K562 (cell line): ENCODE data around the gene RIMS3. TPM values are rescaled to one million over a fixed set of nuclear protein-coding genes. Genes with fewer than 3 reads are reported as not detected.
A peak's percentile ranks its signal among the peaks of the same experiment; 100 is the strongest.

Source experiments
- CTBP1 ChIP-seq: fragments of 450-650 bp; IDR thresholded peaks from 2 replicates; pipeline ENCODE4 v1.6.1; 2016; ENCODE audit warnings: borderline replicate concordance
- CXXC5 ChIP-seq: fragments of 250-450 bp; sonication (Bioruptor Pico); IDR thresholded peaks from 2 replicates; pipeline ENCODE4 v1.8.0; 2022; ENCODE audit warnings: inconsistent platforms, mild to moderate bottlenecking, moderate library complexity
- HMGN3 ChIP-seq: IDR thresholded peaks from 2 replicates; pipeline ENCODE4 v1.6.1; 2011; ENCODE audit warnings: borderline replicate concordance, low read depth, mild to moderate bottlenecking, mixed read lengths, low read length; ENCODE audit not compliant: insufficient read length; ENCODE audit errors: extremely low read depth
- MTF1 ChIP-seq: fragments of 250-450 bp; sonication (Bioruptor Pico); IDR thresholded peaks from 2 replicates; pipeline ENCODE4 v1.9.0; 2021; ENCODE audit warnings: moderate library complexity, mild to moderate bottlenecking, inconsistent platforms, borderline replicate concordance
- NCOA1 ChIP-seq: fragments of 450-650 bp; IDR thresholded peaks from 2 replicates; pipeline ENCODE4 v1.6.1; 2016; ENCODE audit warnings: low read depth
- NFIC ChIP-seq: fragments of 450-650 bp; IDR thresholded peaks from 2 replicates; pipeline ENCODE4 v1.6.1; 2017; ENCODE audit warnings: mild to moderate bottlenecking, inconsistent platforms
- RB1 ChIP-seq: fragments of 450-650 bp; IDR thresholded peaks from 2 replicates; pipeline ENCODE4 v1.6.1; 2017; ENCODE audit warnings: low read depth, mild to moderate bottlenecking
- RBFOX2 ChIP-seq: fragments of 200-400 bp; formaldehyde crosslinking; IDR thresholded peaks from 2 replicates; pipeline ENCODE4 v1.6.1; 2017; ENCODE audit warnings: low read depth, mild to moderate bottlenecking, low read length, moderate library complexity
- REST ChIP-seq, 2 experiments: fragments of 450-650 bp; formaldehyde crosslinking in 1 of 2; IDR thresholded peaks; 2 replicates each; pipeline versions ENCODE4 v1.4.0 to v1.6.1; 2014 to 2020; ENCODE audit warnings: mild to moderate bottlenecking in 2 of 2, borderline replicate concordance in 1 of 2, low read depth in 1 of 2
- SIN3B ChIP-seq: fragments of 450-650 bp; IDR thresholded peaks from 2 replicates; pipeline ENCODE4 v1.6.1; 2017; ENCODE audit warnings: low read depth, mild to moderate bottlenecking, moderate library complexity
- SMARCB1 ChIP-seq: IDR thresholded peaks from 2 replicates; pipeline ENCODE4 v1.6.1; 2011; ENCODE audit warnings: improper control_type of control experiment, low read depth; ENCODE audit not compliant: insufficient read length
- SP1 ChIP-seq: sonication (generic); formaldehyde crosslinking; IDR thresholded peaks from 2 replicates; pipeline ENCODE4 v1.8.1; 2022; ENCODE audit warnings: mild to moderate bottlenecking, missing genetic modification reagents
- polyA plus RNA-seq, 8 experiments: library from polyadenylated mRNA; depleted of rRNA in 4 of 8; stranded (reverse) in 5 of 8; unstranded in 3 of 8; fragments of >200 nt; fragmentation: Nextera tagmentation in 2 of 8; fragmentation: Illumina TruSeq in 1 of 8; extraction: Ambion mirVana in 2 of 8; extraction: Trizol in 1 of 8; gene quantifications; 2 replicates each; pipeline versions ENCODE4 v1.2.1 to v1.2.3, GENCODE V29; 2011 to 2014; ENCODE audit warnings: inconsistent platforms in 1 of 8, missing spikeins in 1 of 8
- total RNA-seq, 7 experiments: library from RNA; depleted of rRNA in 6 of 7; stranded (reverse); fragments of >200 nt in 6 of 7; fragmentation: Illumina TruSeq in 2 of 7; extraction: Trizol in 2 of 7; gene quantifications; 2 replicates each; pipeline versions ENCODE4 v1.2.1 to v1.2.3, GENCODE V29; 2011 to 2021; ENCODE audit warnings: low replicate concordance in 1 of 7
- TF ChIP-seq, protein P1 (sequence below): fragments of 450-650 bp; IDR thresholded peaks from 2 replicates; pipeline ENCODE4 v1.7.1; 2018; ENCODE audit warnings: mild to moderate bottlenecking, low read depth; ENCODE audit not compliant: partially characterized antibody

Gene RIMS3
- total and polyA plus RNA-seq, 9 of the 15 experiments (the other 6 are each of a cell fraction or from before 2014, with no cell fraction given): 0.06 to 1.2 (median 0.59) TPM

GRCh38 chr1:40665335-40666171 lies at the start of gene RIMS3 (continued):
- peak; percentile 28; the same call in 1 of the 2 replicates for TF ChIP-seq REST (IDR thresholded peaks at IDR 0.05; ENCODE audit: borderline replicate concordance)
- no peak for TF ChIP-seq REST (CRISPR knock-in tag; IDR thresholded peaks at IDR 0.05; ENCODE audit: low read depth)
- peak; percentile 32; the same call in 1 of the 2 replicates for TF ChIP-seq RBFOX2
- TF ChIP-seq CXXC5 (CRISPR knock-in tag): peak; percentile 46
- no peak for TF ChIP-seq MTF1 (CRISPR knock-in tag)
- TF ChIP-seq SIN3B: 0 out of 2 replicates have a peak, but pooled peaks have one; percentile 37
- TF ChIP-seq SMARCB1: no peak
- TF ChIP-seq, protein P1, sequence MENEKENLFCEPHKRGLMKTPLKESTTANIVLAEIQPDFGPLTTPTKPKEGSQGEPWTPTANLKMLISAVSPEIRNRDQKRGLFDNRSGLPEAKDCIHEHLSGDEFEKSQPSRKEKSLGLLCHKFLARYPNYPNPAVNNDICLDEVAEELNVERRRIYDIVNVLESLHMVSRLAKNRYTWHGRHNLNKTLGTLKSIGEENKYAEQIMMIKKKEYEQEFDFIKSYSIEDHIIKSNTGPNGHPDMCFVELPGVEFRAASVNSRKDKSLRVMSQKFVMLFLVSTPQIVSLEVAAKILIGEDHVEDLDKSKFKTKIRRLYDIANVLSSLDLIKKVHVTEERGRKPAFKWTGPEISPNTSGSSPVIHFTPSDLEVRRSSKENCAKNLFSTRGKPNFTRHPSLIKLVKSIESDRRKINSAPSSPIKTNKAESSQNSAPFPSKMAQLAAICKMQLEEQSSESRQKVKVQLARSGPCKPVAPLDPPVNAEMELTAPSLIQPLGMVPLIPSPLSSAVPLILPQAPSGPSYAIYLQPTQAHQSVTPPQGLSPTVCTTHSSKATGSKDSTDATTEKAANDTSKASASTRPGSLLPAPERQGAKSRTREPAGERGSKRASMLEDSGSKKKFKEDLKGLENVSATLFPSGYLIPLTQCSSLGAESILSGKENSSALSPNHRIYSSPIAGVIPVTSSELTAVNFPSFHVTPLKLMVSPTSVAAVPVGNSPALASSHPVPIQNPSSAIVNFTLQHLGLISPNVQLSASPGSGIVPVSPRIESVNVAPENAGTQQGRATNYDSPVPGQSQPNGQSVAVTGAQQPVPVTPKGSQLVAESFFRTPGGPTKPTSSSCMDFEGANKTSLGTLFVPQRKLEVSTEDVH: peak; percentile 29
- peak; percentile 28; the same call in 1 of the 2 replicates for TF ChIP-seq RB1
- peak; percentile 80 for TF ChIP-seq NFIC
- TF ChIP-seq NCOA1: 0 out of 2 replicates have a peak, but pooled peaks have one; percentile 18
- TF ChIP-seq SP1: peak; percentile 67; the same call in 1 of the 2 replicates
- TF ChIP-seq HMGN3: peak; percentile 68
- 0 out of 2 replicates have a peak, but pooled peaks have one; percentile 34 for TF ChIP-seq CTBP1
